Thyroid gland (tissue), 4 donors: Measurements from ENCODE around the gene FARS2. TPM values are rescaled to one million over a fixed set of nuclear protein-coding genes. Genes with fewer than 3 reads are reported as not detected.
"Not testable (repeated sequence)": the region's sequence is repeated elsewhere in the genome, so short reads cannot be mapped to it uniquely, and the experiment has no call there.

Experiments
- DNase-seq, 2 donors: peaks; one replicate each; pipeline ENCODE4 v3.0.0-alpha.2; 2019
- H3K27ac ChIP-seq, 3 donors: fragments of 200-600 bp; sonication (generic); 1 replicate in 2 of 3; 2 replicates in 1 of 3; pipeline ENCODE4 v1.5.1; 2016 to 2019; ENCODE audit warnings: mild to moderate bottlenecking in 1 of 3, moderate library complexity in 1 of 3
- H3K27me3 ChIP-seq: fragments of 200-600 bp; sonication (generic); one replicate; pipeline ENCODE4 v1.5.1; 2019
- H3K36me3 ChIP-seq, 2 donors: fragments of 200-600 bp; sonication (generic); one replicate each; pipeline ENCODE4 v1.5.1; 2016 to 2019
- H3K4me1 ChIP-seq, 2 donors: fragments of 200-600 bp; sonication (generic); one replicate each; pipeline ENCODE4 v1.5.1; 2017 to 2019
- H3K4me3 ChIP-seq, 3 donors: fragments of 200-600 bp; sonication (generic); replicated peaks in 1 of 3; 1 replicate in 2 of 3; 2 replicates in 1 of 3; pipeline ENCODE4 v1.5.1; 2016; ENCODE audit warnings: mild to moderate bottlenecking in 1 of 3
- H3K9me3 ChIP-seq: fragments of 200-600 bp; sonication (generic); one replicate; pipeline ENCODE4 v1.5.1; 2017
- CTCF ChIP-seq, 6 experiments: fragments of 200-600 bp in 3 of 6; fragments of 450-650 bp in 3 of 6; sonication (generic) in 3 of 6; IDR thresholded peaks; one replicate each; pipeline ENCODE4 v1.5.1; 2016 to 2019; ENCODE audit warnings: antibody characterized with exemption in 6 of 6, mild to moderate bottlenecking in 2 of 6, inconsistent platforms in 1 of 6, moderate library complexity in 1 of 6
- POLR2A ChIP-seq, 2 donors: fragments of 450-650 bp; IDR thresholded peaks; one replicate each; pipeline ENCODE4 v1.6.1; 2017; ENCODE audit warnings: antibody characterized with exemption in 2 of 2, mild to moderate bottlenecking in 2 of 2, moderate library complexity in 1 of 2
- WGBS, 2 donors: methylation state at CpG; one replicate each; pipeline ENCODE4 v1.1.5; 2017; 5-methylcytosine and 5-hydroxymethylcytosine counted together
- intact Hi-C: fragments of 100-400 bp; cut with DNase I; formaldehyde crosslinking; loops from one replicate; pipeline ENCODE4 v1.15.1; 2023
- total RNA-seq, 4 donors: library from RNA; depleted of rRNA; stranded (reverse); fragments of >200 nt; gene quantifications; one replicate each; pipeline ENCODE4 v1.2.3, GENCODE V29; 2016

The FARS2 gene
- total RNA-seq, 4 donors from 2014 or later: 27.4 to 47.1 (median 34.2) TPM

DNA sequence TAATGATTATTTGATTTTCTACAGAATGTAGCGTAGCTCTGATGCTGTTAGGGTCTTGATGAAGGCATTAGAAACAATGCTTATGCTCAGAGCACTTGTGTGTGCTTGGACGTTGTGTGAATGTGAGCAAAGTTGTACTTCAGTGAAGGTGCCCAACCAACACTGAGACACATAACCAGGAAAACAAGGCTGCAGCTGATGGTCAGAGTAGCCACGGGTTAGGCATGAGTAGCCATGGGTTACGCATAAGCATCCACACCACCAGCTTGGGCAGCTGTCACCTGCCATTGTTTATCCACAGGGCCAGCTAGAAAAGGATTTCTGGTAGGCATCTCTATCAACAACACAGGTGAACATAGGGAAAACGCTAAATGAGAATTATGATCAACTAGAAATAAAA is 418.8 kb downstream of the FARS2 start:
- Histone ChIP-seq H3K27me3 (no peaks in the 10 kb centered on the region), H3K4me1 (peaks cover 22 to 23% of the 10 kb centered on the region in 2 donors), H3K27ac (no peak overlapping the region), H3K9me3 (no peaks in the 10 kb centered on the region), H3K4me3 (no peak overlapping the region), H3K36me3 (no peaks in the 10 kb centered on the region)
- 79 to 88% methylated on average over 5 of the region's 5 CpGs for WGBS, 2 donors
- TF ChIP-seq POLR2A (IDR thresholded peaks at IDR 0.05) (no peak), CTCF (IDR thresholded peaks at IDR 0.05) (no peak)
- DNase-seq: no peak
- intact Hi-C loops: no loop called here

GRCh38 chr6:5681480-5681879 is 420.2 kb downstream of the FARS2 start:
- Histone ChIP-seq H3K9me3 (no peaks in the 10 kb centered on the region), H3K4me3 (no peak overlapping the region), H3K27me3 (no peaks in the 10 kb centered on the region), H3K36me3 (no peaks in the 10 kb centered on the region), H3K4me1 (peaks cover 12 to 13% of the 10 kb centered on the region in 2 donors), H3K27ac (no peak overlapping the region)
- intact Hi-C loops: no loop called here
- 81 to 83% methylated on average over 4 of the region's 4 CpGs for WGBS, 2 donors
- no peak for TF ChIP-seq POLR2A (IDR thresholded peaks at IDR 0.05)
- no peak for TF ChIP-seq CTCF (IDR thresholded peaks at IDR 0.05)
- DNase-seq: no peak

DNA sequence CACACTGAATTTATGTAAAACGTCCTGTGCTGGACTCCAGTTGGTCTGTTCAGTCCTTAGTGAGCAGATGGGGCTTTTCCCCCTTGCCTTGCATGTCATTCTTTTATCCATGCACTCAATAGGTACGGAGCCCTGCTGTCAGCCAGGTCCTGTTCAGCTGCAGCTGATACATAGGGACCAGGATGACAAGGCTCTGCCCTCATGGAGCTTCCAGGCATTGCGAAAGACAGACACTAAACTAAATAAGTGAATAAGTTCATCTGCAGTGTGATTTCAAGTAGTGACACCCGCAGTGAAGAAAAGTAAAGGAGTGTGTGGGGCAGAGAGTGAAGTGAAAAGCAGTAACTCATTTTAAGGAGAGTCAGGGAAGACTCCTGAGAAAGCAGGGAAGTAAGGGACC is 421.2 kb downstream of the FARS2 start:
- Histone ChIP-seq H3K9me3 (no peaks in the 10 kb centered on the region), H3K4me1 (peaks cover 2 to 5% of the 10 kb centered on the region in 2 donors), H3K27me3 (no peaks in the 10 kb centered on the region), H3K4me3 (no peak overlapping the region), H3K36me3 (no peaks in the 10 kb centered on the region), H3K27ac (no peak overlapping the region)
- no peak for DNase-seq
- no peak for TF ChIP-seq CTCF (IDR thresholded peaks at IDR 0.05)
- TF ChIP-seq POLR2A (IDR thresholded peaks at IDR 0.05): no peak
- 96 to 97% methylated on average over 4 of the region's 4 CpGs for WGBS, 2 donors
- intact Hi-C loops: no loop called here

GRCh38 chr6:5683747-5684146 is 422.4 kb downstream of the FARS2 start:
- H3K4me1 ChIP-seq, H3K36me3 ChIP-seq, DNase-seq, H3K27me3 ChIP-seq, H3K9me3 ChIP-seq, H3K27ac ChIP-seq, intact Hi-C loops, H3K4me3 ChIP-seq: not testable (repeated sequence)
- WGBS, 2 donors: 77 to 79% methylated on average over 5 of the region's 5 CpGs

DNA sequence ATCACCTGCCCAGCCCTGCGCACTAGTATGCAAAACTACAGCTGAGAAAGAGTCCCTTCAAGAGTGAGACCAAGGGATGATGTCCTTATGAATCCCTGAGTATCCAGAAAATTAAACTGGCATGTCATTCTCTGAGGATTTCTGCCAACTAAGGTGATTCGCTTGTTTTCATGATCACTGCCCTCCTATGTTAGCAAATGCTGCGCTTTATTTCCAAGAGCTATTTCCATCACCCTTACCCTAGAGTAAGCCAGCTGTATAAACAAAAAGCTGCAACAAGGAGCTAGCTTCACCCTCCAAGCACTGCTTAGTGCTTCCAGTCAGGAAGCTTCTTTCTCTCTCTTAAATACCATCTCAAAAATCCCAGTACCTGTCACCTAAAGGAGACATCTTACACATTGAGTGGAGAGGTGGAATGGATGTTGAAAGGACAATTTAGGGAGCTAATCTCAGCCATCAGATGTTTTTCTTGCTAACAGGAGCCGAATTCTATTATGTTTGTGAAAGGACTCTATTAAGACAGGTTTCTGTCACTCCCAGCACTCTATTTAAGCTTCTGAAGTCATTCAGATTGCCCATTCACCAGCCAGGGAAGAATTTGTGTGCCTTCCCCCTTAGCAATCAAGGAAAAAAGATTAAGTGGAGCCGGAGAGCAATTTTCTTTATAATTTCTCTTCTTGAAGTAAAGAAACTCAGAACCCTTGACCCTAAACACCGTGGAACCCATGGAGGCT is 423.2 kb downstream of the FARS2 start:
- 81 to 83% methylated on average over 6 of the region's 6 CpGs for WGBS, 2 donors
- H3K4me1 ChIP-seq: no peaks in the 10 kb centered on the region
- TF ChIP-seq CTCF (IDR thresholded peaks at IDR 0.05) (no peak), POLR2A (IDR thresholded peaks at IDR 0.05) (no peak)
- H3K9me3 ChIP-seq: no peaks in the 10 kb centered on the region
- no peak for DNase-seq
- no peaks in the 10 kb centered on the region for H3K36me3 ChIP-seq
- no peaks in the 10 kb centered on the region for H3K27me3 ChIP-seq
- intact Hi-C loops: no loop called here
- no peak overlapping the region for H3K27ac ChIP-seq
- no peak overlapping the region for H3K4me3 ChIP-seq
